Transverse colon (tissue), 4 donors: Measurements from ENCODE around the gene ZNF695. TPM values are rescaled to one million over a fixed set of nuclear protein-coding genes. Genes with fewer than 3 reads are reported as not detected.

Experiments used
- DNase-seq: peaks from one replicate; pipeline ENCODE4 v3.0.0-alpha.2; 2019
- H3K27ac ChIP-seq, 4 donors: fragments of 200-600 bp; sonication (generic); 2 replicates each; pipeline ENCODE4 v1.5.1; 2016 to 2018; ENCODE audit warnings: inconsistent platforms in 4 of 4
- H3K27me3 ChIP-seq: fragments of 200-600 bp; sonication (generic); 2 replicates; pipeline ENCODE4 v1.5.1; 2017; ENCODE audit warnings: inconsistent platforms
- H3K36me3 ChIP-seq, 4 donors: fragments of 200-600 bp; sonication (generic); 2 replicates each; pipeline ENCODE4 v1.5.1; 2017 to 2019; ENCODE audit warnings: inconsistent platforms in 4 of 4
- H3K4me1 ChIP-seq, 4 donors: fragments of 200-600 bp; sonication (generic); 2 replicates each; pipeline ENCODE4 v1.5.1; 2017 to 2020; ENCODE audit warnings: inconsistent platforms in 4 of 4
- H3K4me3 ChIP-seq, 4 donors: fragments of 200-600 bp; sonication (generic); 1 replicate in 1 of 4; 2 replicates in 3 of 4; pipeline versions ENCODE4 v1.5.1 to v1.6.1; 2017 to 2019; ENCODE audit warnings: inconsistent platforms in 4 of 4
- H3K9me3 ChIP-seq, 2 donors: fragments of 200-600 bp; sonication (generic); 2 replicates each; pipeline ENCODE4 v1.5.1; 2017 to 2019; ENCODE audit warnings: inconsistent platforms in 2 of 2
- CTCF ChIP-seq, 5 experiments: fragments of 200-600 bp in 3 of 5; fragments of 450-650 bp in 2 of 5; sonication (generic) in 3 of 5; IDR thresholded peaks; 1 replicate in 2 of 5; 2 replicates in 3 of 5; pipeline ENCODE4 v1.5.1; 2016 to 2017; ENCODE audit warnings: antibody characterized with exemption in 5 of 5, inconsistent platforms in 3 of 5, mild to moderate bottlenecking in 2 of 5, moderate library complexity in 1 of 5
- EP300 ChIP-seq: sonication (generic); formaldehyde crosslinking; IDR thresholded peaks from one replicate; pipeline ENCODE4 v1.6.1; 2017; ENCODE audit warnings: antibody characterized with exemption, low read depth
- POLR2A ChIP-seq: fragments of 450-650 bp; IDR thresholded peaks from one replicate; pipeline ENCODE4 v1.6.1; 2016; ENCODE audit warnings: antibody characterized with exemption, mild to moderate bottlenecking, moderate library complexity
- POLR2AphosphoS5 ChIP-seq, 3 donors: sonication (generic); formaldehyde crosslinking; IDR thresholded peaks; one replicate each; pipeline ENCODE4 v1.6.1; 2016; ENCODE audit warnings: antibody characterized with exemption in 3 of 3
- WGBS, 2 donors: methylation state at CpG; one replicate each; pipeline ENCODE4 v1.1.5; 2018; ENCODE audit warnings: low coverage in 1 of 2; 5-methylcytosine and 5-hydroxymethylcytosine counted together
- in situ Hi-C, 4 donors: fragments of 200-750 bp; cut with MboI; loops; one replicate each; pipeline versions ENCODE4 v1.15.0 to v1.15.1; 2017; ENCODE audit warnings: low sequenced_read_pairs in 3 of 4, low pct_ligation_motif_present in 1 of 4, low pct_unique_long_range_greater_than_20kb in 1 of 4
- intact Hi-C: fragments of 100-400 bp; cut with DNase I; formaldehyde crosslinking; loops from one replicate; pipeline ENCODE4 v1.15.1; 2023; ENCODE audit warnings: low total_unique reads
- total RNA-seq, 4 donors: library from RNA; depleted of rRNA; stranded (reverse); fragments of >200 nt; gene quantifications; one replicate each; pipeline ENCODE4 v1.1.0, GENCODE V29; 2016

The ZNF695 gene
- total RNA-seq: 10 to 100 TPM in 1 of 4 donors, under 1 TPM in 2, not detected in 1; 0.16 to 11.7 (median 0.27) TPM

- Histone ChIP-seq H3K4me1 (peaks cover 0 to 2% (median 0%) of the 10 kb centered on the region in 4 donors), H3K4me3 (peak within 1 kb of the TSS; percentile 50 to 86 (median 52)), H3K36me3 (no peaks in the 10 kb centered on the region), H3K27me3 (peaks cover 11% of the 10 kb centered on the region), H3K9me3 (peaks cover 5 to 11% of the 10 kb centered on the region in 2 donors), H3K27ac (peak within 1 kb of the TSS in 1 of 4 donors; percentile 20)
- intact Hi-C loops: no loop called here
- TF ChIP-seq POLR2A (no peak), CTCF (IDR thresholded peaks at IDR 0.05) (peak in 2 of 5 experiments; percentile 13 to 14), EP300 (no peak)
- peak; percentile 90 for DNase-seq
- WGBS, 2 donors: 0 to 2% methylated on average over 13 to 41 of the region's 58 CpGs
- in situ Hi-C loops: no loop called here
Observed at GRCh38 chr1:247007511-247008405, at the start of gene ZNF695. TSS of gene ZNF695 (minus strand) at chr1:247008057. CDS start at chr1:247007908, 149 bp downstream.

- intact Hi-C loops: no loop called here
- H3K27me3 ChIP-seq: no peaks in the 10 kb centered on the region
- 63 to 94% methylated on average over 2 of the region's 2 CpGs for WGBS, 2 donors
- in situ Hi-C loops: no loop called here
- peaks cover 33 to 42% of the 10 kb centered on the region in 2 donors for H3K9me3 ChIP-seq
- H3K27ac ChIP-seq: no peak overlapping the region
- DNase-seq: no peak
- no peaks in the 10 kb centered on the region for H3K36me3 ChIP-seq
- peaks cover 0 to 6% (median 3%) of the 10 kb centered on the region in 4 donors for H3K4me1 ChIP-seq
- no peak overlapping the region for H3K4me3 ChIP-seq
- TF ChIP-seq CTCF (IDR thresholded peaks at IDR 0.05): no peak
- no peak for TF ChIP-seq POLR2A
Observed at GRCh38 chr1:247056071-247056470, 48.2 kb upstream of the ZNF695 start.

GRCh38 chr1:247054992-247055415 lies 47.1 kb upstream of the ZNF695 start:
- H3K27me3 ChIP-seq: no peaks in the 10 kb centered on the region
- TF ChIP-seq POLR2A: no peak
- no peak for TF ChIP-seq POLR2AphosphoS5 (IDR thresholded peaks at IDR 0.05)
- no peak for TF ChIP-seq EP300
- no peak for TF ChIP-seq CTCF (IDR thresholded peaks at IDR 0.05)
- in situ Hi-C loops (no loop called here), intact Hi-C loops (no loop called here)
- WGBS, 2 donors: 47% methylated on average over 2 of the region's 2 CpGs; no CpG with 5 or more reads in 1 of the 2 donors
- H3K9me3 ChIP-seq: peaks cover 42 to 44% of the 10 kb centered on the region in 2 donors
- H3K4me3 ChIP-seq: no peak overlapping the region
- no peak overlapping the region for H3K27ac ChIP-seq
- DNase-seq: no peak
- peaks cover 0 to 6% (median 3%) of the 10 kb centered on the region in 4 donors for H3K4me1 ChIP-seq
- no peaks in the 10 kb centered on the region for H3K36me3 ChIP-seq

- intact Hi-C loops (no loop called here), in situ Hi-C loops (no loop called here)
- no peaks in the 10 kb centered on the region for H3K27me3 ChIP-seq
- WGBS, 2 donors: 100% methylated on average over 2 of the region's 2 CpGs; no CpG with 5 or more reads in 1 of the 2 donors
- no peak overlapping the region for H3K4me3 ChIP-seq
- DNase-seq: no peak
- H3K36me3 ChIP-seq: no peaks in the 10 kb centered on the region
- H3K4me1 ChIP-seq: no peaks in the 10 kb centered on the region
- no peak overlapping the region for H3K27ac ChIP-seq
- TF ChIP-seq POLR2A (no peak), EP300 (no peak), CTCF (IDR thresholded peaks at IDR 0.05) (no peak), POLR2AphosphoS5 (IDR thresholded peaks at IDR 0.05) (no peak)
- H3K9me3 ChIP-seq: peaks cover 48 to 61% of the 10 kb centered on the region in 2 donors
Observed at GRCh38 chr1:247047702-247048101, 39.8 kb upstream of the ZNF695 start.
